ENCODE results near the gene ARPC2.

ARPC2 gene

DNA sequence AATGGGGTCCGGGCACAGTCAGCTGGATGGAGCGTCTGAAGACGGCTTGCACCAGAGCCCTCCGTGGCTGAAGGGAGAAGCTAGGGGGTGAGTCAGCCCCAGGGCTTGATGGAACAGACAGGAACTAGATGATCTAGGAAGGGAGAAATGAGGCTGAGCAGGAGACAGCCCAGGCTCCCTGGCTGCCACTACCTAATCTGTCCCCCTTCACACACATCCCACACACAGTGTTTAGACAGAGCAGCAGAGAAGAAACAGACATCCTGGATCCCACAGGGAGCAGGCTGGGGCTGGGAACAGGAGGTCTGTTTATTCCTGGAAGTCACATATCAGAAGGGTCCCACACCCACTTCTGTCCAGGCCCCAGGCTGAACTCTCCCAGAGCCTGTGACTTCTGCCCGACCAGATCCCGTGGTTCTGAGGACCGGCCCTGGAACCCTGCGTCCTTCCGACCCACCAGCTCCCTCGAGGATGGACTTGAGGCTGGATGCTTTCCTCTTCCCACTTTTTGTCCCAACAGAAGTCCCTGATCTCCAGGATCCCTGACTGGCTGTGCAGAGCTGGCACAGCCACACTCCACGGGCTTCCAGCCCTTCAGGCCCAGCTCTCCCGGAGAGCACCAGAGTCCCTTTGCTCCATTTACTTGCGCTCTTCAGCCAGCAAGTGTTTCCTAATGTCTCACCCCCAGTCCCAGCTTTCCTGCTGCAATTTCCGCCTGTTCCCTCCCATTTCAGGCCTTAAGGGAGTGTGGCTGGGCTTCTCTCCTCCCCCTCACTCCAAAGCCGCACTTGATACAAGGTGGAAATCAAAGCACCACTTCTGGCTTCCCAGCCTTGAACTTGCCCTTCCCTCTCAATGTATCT is 42.3 kb downstream of the ARPC2 start:
- no peak for TF ChIP-seq EZH2phosphoT487 (IDR thresholded peaks at IDR 0.05; ENCODE audit: borderline replicate concordance)
- TF ChIP-seq, protein P1, sequence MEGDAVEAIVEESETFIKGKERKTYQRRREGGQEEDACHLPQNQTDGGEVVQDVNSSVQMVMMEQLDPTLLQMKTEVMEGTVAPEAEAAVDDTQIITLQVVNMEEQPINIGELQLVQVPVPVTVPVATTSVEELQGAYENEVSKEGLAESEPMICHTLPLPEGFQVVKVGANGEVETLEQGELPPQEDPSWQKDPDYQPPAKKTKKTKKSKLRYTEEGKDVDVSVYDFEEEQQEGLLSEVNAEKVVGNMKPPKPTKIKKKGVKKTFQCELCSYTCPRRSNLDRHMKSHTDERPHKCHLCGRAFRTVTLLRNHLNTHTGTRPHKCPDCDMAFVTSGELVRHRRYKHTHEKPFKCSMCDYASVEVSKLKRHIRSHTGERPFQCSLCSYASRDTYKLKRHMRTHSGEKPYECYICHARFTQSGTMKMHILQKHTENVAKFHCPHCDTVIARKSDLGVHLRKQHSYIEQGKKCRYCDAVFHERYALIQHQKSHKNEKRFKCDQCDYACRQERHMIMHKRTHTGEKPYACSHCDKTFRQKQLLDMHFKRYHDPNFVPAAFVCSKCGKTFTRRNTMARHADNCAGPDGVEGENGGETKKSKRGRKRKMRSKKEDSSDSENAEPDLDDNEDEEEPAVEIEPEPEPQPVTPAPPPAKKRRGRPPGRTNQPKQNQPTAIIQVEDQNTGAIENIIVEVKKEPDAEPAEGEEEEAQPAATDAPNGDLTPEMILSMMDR (conservative IDR thresholded peaks at IDR 0.05; ENCODE audit: low read length) = no peak
- H3K9ac ChIP-seq (ENCODE audit: low read depth, low read length, poor library complexity, severe bottlenecking) = no peak overlapping the region
- H3K4me1 ChIP-seq (ENCODE audit: insufficient read depth, low read length, poor library complexity, severe bottlenecking) = no peaks in the 10 kb centered on the region
- H3K79me2 ChIP-seq (ENCODE audit: insufficient read depth, low read length) = no peaks in the 10 kb centered on the region
- no peak overlapping the region for H2AFZ ChIP-seq (ENCODE audit: low read length)
- H4K20me1 ChIP-seq (ENCODE audit: insufficient read depth, low read length, poor library complexity, severe bottlenecking) = peaks cover 4% of the 10 kb centered on the region
- no peaks in the 10 kb centered on the region for H3K27me3 ChIP-seq (ENCODE audit: insufficient read depth, low read length, poor library complexity, severe bottlenecking)
- no peak overlapping the region for H3K4me3 ChIP-seq (ENCODE audit: low read length, poor library complexity, severe bottlenecking)
- peaks cover 7% of the 10 kb centered on the region; the same call in 1 of the 2 replicates for H3F3A ChIP-seq (ENCODE audit: low read depth)
- peaks cover 25% of the 10 kb centered on the region for H3K36me3 ChIP-seq (ENCODE audit: insufficient read depth, low read length)
- no peaks in the 10 kb centered on the region for H3K9me3 ChIP-seq (ENCODE audit: insufficient read depth, low read depth, low read length)
- no peaks in the 10 kb centered on the region for H3K9me2 ChIP-seq (replicated peaks; ENCODE audit: low read depth, low read length)
- no peak overlapping the region for H3K4me2 ChIP-seq (ENCODE audit: low read depth, low read length, poor library complexity, severe bottlenecking)

DNA sequence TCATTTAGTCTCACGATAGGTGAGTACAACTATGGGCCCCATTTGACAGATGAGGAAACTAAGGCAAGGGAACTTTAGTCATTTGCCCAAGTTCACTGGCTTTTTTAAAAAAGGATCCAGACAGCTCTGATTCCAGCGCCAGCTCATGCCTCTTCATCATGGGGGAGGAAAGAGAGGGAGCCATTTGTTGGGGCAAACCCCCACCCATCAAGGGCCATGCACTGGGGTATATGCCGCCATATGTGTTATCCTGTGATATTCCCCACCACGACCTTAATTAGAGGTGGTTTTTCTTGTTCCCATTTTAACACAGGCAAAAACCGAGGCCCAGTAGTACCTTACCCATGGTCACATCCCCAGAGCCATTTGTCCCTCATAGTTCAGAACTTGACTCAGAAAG is 43.2 kb downstream of the ARPC2 start:
- Histone ChIP-seq H3K9me2 (replicated peaks; ENCODE audit: low read depth, low read length) (no peaks in the 10 kb centered on the region), H3K9ac (ENCODE audit: low read depth, low read length, poor library complexity, severe bottlenecking) (no peak overlapping the region), H3K9me3 (ENCODE audit: insufficient read depth, low read depth, low read length) (no peaks in the 10 kb centered on the region), H3F3A (ENCODE audit: low read depth) (peaks cover 7% of the 10 kb centered on the region; the same call in 1 of the 2 replicates), H3K79me2 (ENCODE audit: insufficient read depth, low read length) (no peaks in the 10 kb centered on the region), H3K4me2 (ENCODE audit: low read depth, low read length, poor library complexity, severe bottlenecking) (no peak overlapping the region), H3K27me3 (ENCODE audit: insufficient read depth, low read length, poor library complexity, severe bottlenecking) (no peaks in the 10 kb centered on the region), H3K36me3 (ENCODE audit: insufficient read depth, low read length) (peaks cover 25% of the 10 kb centered on the region), H3K4me3 (ENCODE audit: low read length, poor library complexity, severe bottlenecking) (no peak overlapping the region), H2AFZ (ENCODE audit: low read length) (no peak overlapping the region), H3K4me1 (ENCODE audit: insufficient read depth, low read length, poor library complexity, severe bottlenecking) (no peaks in the 10 kb centered on the region), H4K20me1 (ENCODE audit: insufficient read depth, low read length, poor library complexity, severe bottlenecking) (peaks cover 4% of the 10 kb centered on the region)
- no peak for TF ChIP-seq EZH2phosphoT487 (IDR thresholded peaks at IDR 0.05; ENCODE audit: borderline replicate concordance)
- TF ChIP-seq, protein P1 (conservative IDR thresholded peaks at IDR 0.05; ENCODE audit: low read length) = no peak

DNA sequence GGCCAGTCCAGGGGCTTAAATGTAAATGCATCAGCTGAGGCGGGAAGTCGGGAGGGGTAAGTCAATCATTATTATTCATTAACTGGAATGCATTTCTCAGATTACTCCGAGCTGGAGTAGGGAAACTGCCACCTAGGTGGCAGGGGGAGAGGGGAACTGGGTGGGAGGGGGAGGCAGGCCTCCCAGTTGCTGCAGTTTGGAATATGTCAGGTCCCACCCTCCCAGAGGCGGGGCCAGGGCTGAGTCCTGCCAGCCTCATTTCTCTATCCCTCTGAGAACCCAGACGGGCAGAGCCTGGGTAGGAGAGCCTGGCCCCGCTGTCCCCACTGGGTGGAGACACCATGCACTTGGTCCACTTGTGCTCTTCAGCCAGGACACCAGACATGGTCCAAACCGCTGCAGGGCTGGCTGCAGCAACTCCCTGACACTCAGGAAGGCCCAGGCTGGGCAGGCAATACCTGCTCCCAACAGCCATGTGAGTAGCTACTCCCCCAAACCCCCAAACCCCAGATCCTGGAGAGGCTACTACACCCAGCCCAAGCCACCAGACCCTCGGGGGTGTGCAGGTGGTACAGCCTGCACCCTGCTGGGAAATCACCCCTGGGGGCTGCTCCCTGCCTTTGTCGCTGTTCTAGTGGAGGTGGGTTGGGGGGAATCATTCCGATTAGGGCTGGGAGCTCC is 43.9 kb downstream of the ARPC2 start, which contains the start of gene GPBAR1:
TSS of gene GPBAR1 (plus strand) at position 274 of the 681 bp plus-strand sequence. CDS start 1,710 bp downstream, outside the sequence.
- no peak within 1 kb of the TSS for H3K4me3 ChIP-seq (ENCODE audit: low read length, poor library complexity, severe bottlenecking)
- H3K9me3 ChIP-seq (ENCODE audit: insufficient read depth, low read depth, low read length) = no peaks in the 10 kb centered on the region
- H3K79me2 ChIP-seq (ENCODE audit: insufficient read depth, low read length) = no peaks in the 10 kb centered on the region
- H2AFZ ChIP-seq (ENCODE audit: low read length) = no peak within 1 kb of the TSS
- H3K36me3 ChIP-seq (ENCODE audit: insufficient read depth, low read length) = peaks cover 19% of the 10 kb centered on the region; the same call in 1 of the 2 replicates
- no peak within 1 kb of the TSS for H3K9ac ChIP-seq (ENCODE audit: low read depth, low read length, poor library complexity, severe bottlenecking)
- H3K4me2 ChIP-seq (ENCODE audit: low read depth, low read length, poor library complexity, severe bottlenecking) = no peak within 1 kb of the TSS
- no peak for TF ChIP-seq EZH2phosphoT487 (IDR thresholded peaks at IDR 0.05; ENCODE audit: borderline replicate concordance)
- TF ChIP-seq, protein P1 (conservative IDR thresholded peaks at IDR 0.05; ENCODE audit: low read length) = no peak
- H3K9me2 ChIP-seq (replicated peaks; ENCODE audit: low read depth, low read length) = no peaks in the 10 kb centered on the region
- H3K27me3 ChIP-seq (ENCODE audit: insufficient read depth, low read length, poor library complexity, severe bottlenecking) = no peaks in the 10 kb centered on the region
- peaks cover 4% of the 10 kb centered on the region for H4K20me1 ChIP-seq (ENCODE audit: insufficient read depth, low read length, poor library complexity, severe bottlenecking)
- H3K4me1 ChIP-seq (ENCODE audit: insufficient read depth, low read length, poor library complexity, severe bottlenecking) = no peaks in the 10 kb centered on the region
- H3F3A ChIP-seq (ENCODE audit: low read depth) = peaks cover 5% of the 10 kb centered on the region; the same call in 1 of the 2 replicates
